A204.1 (cell line): Measurements from ENCODE around the gene CTBP2.
"Not testable (repeated sequence)": the region's sequence is repeated elsewhere in the genome, so short reads cannot be mapped to it uniquely, and the experiment has no call there.

Experiments used
- FAIRE-seq: peaks from 2 replicates; lab custom pipeline; 2012; peaks lifted over from hg19 to GRCh38; lab: Jason Lieb, UNC

CTBP2 gene

GRCh38 chr10:124996854-124997215 lies 163.5 kb downstream of the CTBP2 start:
- no peak for FAIRE-seq

- FAIRE-seq = no peak
Measured at GRCh38 chr10:124996127-124996853, 164.1 kb downstream of the CTBP2 start.

GRCh38 chr10:124995605-124996004 lies 164.8 kb downstream of the CTBP2 start:
- FAIRE-seq = no peak

- FAIRE-seq = no peak
Measured at GRCh38 chr10:124994573-124995473, 165.5 kb downstream of the CTBP2 start.

GRCh38 chr10:124993736-124994451 lies 166.5 kb downstream of the CTBP2 start:
- FAIRE-seq = no peak

GRCh38 chr10:124993345-124993708 lies 167.0 kb downstream of the CTBP2 start:
- no peak for FAIRE-seq

GRCh38 chr10:124992462-124993344 lies 167.7 kb downstream of the CTBP2 start:
- FAIRE-seq = no peak

- FAIRE-seq = no peak
Measured at GRCh38 chr10:124991835-124992234, 168.5 kb downstream of the CTBP2 start.

GRCh38 chr10:124990671-124991625 lies 169.4 kb downstream of the CTBP2 start:
- no peak for FAIRE-seq

- no peak for FAIRE-seq
Measured at GRCh38 chr10:124989526-124989925, 170.8 kb downstream of the CTBP2 start.

GRCh38 chr10:124988753-124989152 lies 171.6 kb downstream of the CTBP2 start:
- not testable (repeated sequence) for FAIRE-seq

- no peak for FAIRE-seq
Measured at GRCh38 chr10:124987788-124988187, 172.6 kb downstream of the CTBP2 start.

- no peak for FAIRE-seq
Measured at GRCh38 chr10:124985162-124985561, 175.2 kb downstream of the CTBP2 start.

GRCh38 chr10:124984376-124984775 lies 176.0 kb downstream of the CTBP2 start:
- no peak for FAIRE-seq

- no peak for FAIRE-seq
Measured at GRCh38 chr10:124983321-124983720, 177.0 kb downstream of the CTBP2 start.

- no peak for FAIRE-seq
Measured at GRCh38 chr10:124978376-124978725, 182.0 kb downstream of the CTBP2 start.

- no peak for FAIRE-seq
Measured at GRCh38 chr10:124977648-124978375, 182.6 kb downstream of the CTBP2 start.

GRCh38 chr10:124977161-124977560 lies 183.2 kb downstream of the CTBP2 start:
- no peak for FAIRE-seq

GRCh38 chr10:124975977-124976514 lies 184.3 kb downstream of the CTBP2 start:
- FAIRE-seq = no peak

GRCh38 chr10:124974131-124974530 lies 186.2 kb downstream of the CTBP2 start:
- FAIRE-seq = no peak
